Measurements from ENCODE around the gene ADGRF1. TPM values are rescaled to one million over a fixed set of nuclear protein-coding genes. Genes with fewer than 3 reads are reported as not detected.

The ADGRF1 gene
- total RNA-seq, 1 donor from 2014 or later, result not detected

DNA sequence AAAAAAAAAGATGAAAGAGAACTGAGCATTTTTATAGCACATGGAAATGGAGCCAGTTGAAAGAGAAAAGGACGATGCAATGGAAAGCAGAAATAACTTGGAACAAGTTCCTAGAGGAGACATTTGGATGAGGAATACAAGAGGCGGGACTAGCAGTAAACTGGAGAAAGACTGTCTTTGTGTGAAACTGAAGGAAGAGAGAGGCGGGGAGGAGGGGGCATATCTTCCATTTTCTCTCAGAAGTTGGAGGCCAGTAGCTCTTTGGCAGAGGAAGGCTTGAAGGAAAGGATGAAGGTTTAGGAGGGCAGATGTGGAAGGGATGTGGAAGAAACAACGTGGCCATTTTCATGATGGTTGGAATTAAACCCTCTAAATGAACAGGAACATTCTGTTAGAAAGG lies 33.0 kb upstream of the ADGRF1 start:
- Histone ChIP-seq H3K27ac (no peak overlapping the region), H3K4me3 (no peak overlapping the region), H3K4me1 (no peaks in the 10 kb centered on the region), H3K9me3 (no peaks in the 10 kb centered on the region), H3K36me3 (no peaks in the 10 kb centered on the region), H3K27me3 (no peaks in the 10 kb centered on the region)
- TF ChIP-seq, protein P1, sequence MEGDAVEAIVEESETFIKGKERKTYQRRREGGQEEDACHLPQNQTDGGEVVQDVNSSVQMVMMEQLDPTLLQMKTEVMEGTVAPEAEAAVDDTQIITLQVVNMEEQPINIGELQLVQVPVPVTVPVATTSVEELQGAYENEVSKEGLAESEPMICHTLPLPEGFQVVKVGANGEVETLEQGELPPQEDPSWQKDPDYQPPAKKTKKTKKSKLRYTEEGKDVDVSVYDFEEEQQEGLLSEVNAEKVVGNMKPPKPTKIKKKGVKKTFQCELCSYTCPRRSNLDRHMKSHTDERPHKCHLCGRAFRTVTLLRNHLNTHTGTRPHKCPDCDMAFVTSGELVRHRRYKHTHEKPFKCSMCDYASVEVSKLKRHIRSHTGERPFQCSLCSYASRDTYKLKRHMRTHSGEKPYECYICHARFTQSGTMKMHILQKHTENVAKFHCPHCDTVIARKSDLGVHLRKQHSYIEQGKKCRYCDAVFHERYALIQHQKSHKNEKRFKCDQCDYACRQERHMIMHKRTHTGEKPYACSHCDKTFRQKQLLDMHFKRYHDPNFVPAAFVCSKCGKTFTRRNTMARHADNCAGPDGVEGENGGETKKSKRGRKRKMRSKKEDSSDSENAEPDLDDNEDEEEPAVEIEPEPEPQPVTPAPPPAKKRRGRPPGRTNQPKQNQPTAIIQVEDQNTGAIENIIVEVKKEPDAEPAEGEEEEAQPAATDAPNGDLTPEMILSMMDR (IDR thresholded peaks at IDR 0.05), result no peak
- intact Hi-C loops (cut with DNase I), result no loop called here
- no peak for DNase-seq (ENCODE audit: low spot score in 2 of 2)

GRCh38 chr6:47073125-47074110 lies 31.3 kb upstream of the ADGRF1 start:
- Histone ChIP-seq H3K9me3 (no peaks in the 10 kb centered on the region), H3K36me3 (no peaks in the 10 kb centered on the region), H3K27me3 (no peaks in the 10 kb centered on the region), H3K4me1 (no peaks in the 10 kb centered on the region), H3K27ac (no peak overlapping the region), H3K4me3 (no peak overlapping the region)
- intact Hi-C loops (cut with DNase I), result no loop called here
- no peak for DNase-seq (ENCODE audit: low spot score in 2 of 2)
- TF ChIP-seq, protein P1 (IDR thresholded peaks at IDR 0.05), result no peak

- intact Hi-C loops (cut with DNase I), result no loop called here
- Histone ChIP-seq H3K4me3 (no peak overlapping the region), H3K27me3 (no peaks in the 10 kb centered on the region), H3K9me3 (no peaks in the 10 kb centered on the region), H3K27ac (no peak overlapping the region), H3K36me3 (no peaks in the 10 kb centered on the region), H3K4me1 (no peaks in the 10 kb centered on the region)
- TF ChIP-seq, protein P1 (IDR thresholded peaks at IDR 0.05), result no peak
- DNase-seq (ENCODE audit: low spot score in 2 of 2), result no peak
Observed at GRCh38 chr6:47072667-47073066, 30.5 kb upstream of the ADGRF1 start.

DNA sequence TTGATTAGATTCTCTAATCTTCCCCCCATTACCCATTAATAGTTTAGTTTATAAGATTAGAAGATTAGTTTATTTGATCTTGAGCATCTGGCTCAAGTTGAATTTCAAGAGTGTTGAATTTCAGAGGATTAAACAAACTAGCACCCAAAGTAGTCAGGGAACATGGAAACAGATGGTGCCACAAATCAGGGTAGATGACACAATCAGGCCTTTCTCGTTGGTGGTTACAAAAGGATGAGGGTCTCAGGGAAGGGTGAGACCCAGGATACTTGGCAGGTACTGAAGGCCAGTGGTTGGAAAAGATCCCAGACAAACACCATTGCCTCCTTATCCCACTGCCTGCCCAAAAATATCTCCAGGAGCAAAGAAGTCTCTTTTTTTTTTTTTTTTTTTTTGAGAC lies 29.5 kb upstream of the ADGRF1 start:
- H3K36me3 ChIP-seq, result no peaks in the 10 kb centered on the region
- no peaks in the 10 kb centered on the region for H3K4me1 ChIP-seq
- no peaks in the 10 kb centered on the region for H3K9me3 ChIP-seq
- TF ChIP-seq, protein P1 (IDR thresholded peaks at IDR 0.05), result no peak
- no peaks in the 10 kb centered on the region for H3K27me3 ChIP-seq
- no peak overlapping the region for H3K27ac ChIP-seq
- intact Hi-C loops (cut with DNase I), result no loop called here
- no peak overlapping the region for H3K4me3 ChIP-seq
- no peak for DNase-seq (ENCODE audit: low spot score in 2 of 2)

GRCh38 chr6:47070461-47070860 lies 28.3 kb upstream of the ADGRF1 start:
- intact Hi-C loops (cut with DNase I), result no loop called here
- Histone ChIP-seq H3K27me3 (no peaks in the 10 kb centered on the region), H3K9me3 (no peaks in the 10 kb centered on the region), H3K4me3 (no peak overlapping the region), H3K4me1 (no peaks in the 10 kb centered on the region), H3K36me3 (no peaks in the 10 kb centered on the region), H3K27ac (no peak overlapping the region)
- TF ChIP-seq, protein P1 (IDR thresholded peaks at IDR 0.05), result no peak
- DNase-seq (ENCODE audit: low spot score in 2 of 2), result no peak

Data from ascending aorta (tissue), 2 donors.